NOMO-1 (cell line): ENCODE measurements around the gene ACER2.

ENCODE experiments used
- DNase-seq, 2 experiments: peaks; one replicate each; lab custom pipeline; 2025; ENCODE audit not compliant: unreplicated experiment in 2 of 2; lab: John Stamatoyannopoulos, UW

Gene ACER2

GRCh38 chr9:19451240-19452087 lies 42.7 kb downstream of the ACER2 start:
- DNase-seq, result no peak

- no peak for DNase-seq
Measured at GRCh38 chr9:19456426-19456825, 47.6 kb downstream of the ACER2 start.

DNA sequence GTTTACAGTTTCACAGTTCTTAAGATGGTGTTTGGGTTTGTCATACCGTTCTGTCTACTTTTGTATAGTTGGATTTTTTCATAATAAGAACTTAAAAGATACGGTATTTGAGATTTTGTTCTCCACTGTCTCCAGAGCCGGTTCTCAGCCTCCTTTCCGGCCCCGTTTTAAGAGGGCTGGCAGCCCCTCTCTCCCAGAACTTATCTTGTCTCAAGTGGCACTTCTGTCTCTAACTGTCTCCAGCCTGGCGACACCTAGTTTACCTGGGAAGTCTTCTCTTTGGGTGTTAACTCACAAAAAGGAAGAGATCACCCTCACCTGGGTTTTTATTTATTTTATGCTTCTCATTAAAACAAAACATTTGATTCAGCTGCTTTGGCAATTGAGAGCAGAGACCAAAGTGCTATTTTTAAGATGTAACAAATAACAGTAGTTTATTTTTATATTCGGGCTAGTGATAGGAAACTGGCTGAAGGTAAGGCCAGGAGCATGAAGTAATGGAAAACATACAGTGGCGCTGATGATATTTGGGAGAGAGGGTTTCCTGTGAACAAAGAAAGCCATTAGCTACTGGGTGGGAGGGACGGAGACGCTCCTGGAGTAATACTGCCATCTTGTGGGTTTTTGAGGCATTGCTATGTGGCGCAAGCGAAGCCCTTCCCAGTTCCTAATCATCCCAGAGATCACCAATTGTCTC lies 48.3 kb downstream of the ACER2 start:
- peak; percentile 18 to 31 for DNase-seq

DNA sequence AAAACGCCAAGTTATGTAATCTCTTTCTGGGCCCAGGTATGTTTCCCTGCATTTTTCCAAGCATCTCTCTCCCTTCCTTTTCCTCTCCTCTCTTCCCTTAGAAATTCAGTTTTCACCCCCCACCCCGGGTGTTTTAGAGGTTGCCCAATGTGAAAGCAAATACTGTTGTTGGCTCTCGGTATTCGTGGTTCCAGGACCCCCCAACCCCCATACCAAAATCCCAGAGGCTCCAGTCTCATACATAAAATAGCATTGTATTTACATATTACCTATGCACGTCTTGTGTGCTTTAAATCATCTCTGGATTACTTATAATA lies 48.8 kb downstream of the ACER2 start:
- DNase-seq, result no peak

GRCh38 chr9:19460243-19460642 lies 51.4 kb downstream of the ACER2 start:
- no peak for DNase-seq

DNA sequence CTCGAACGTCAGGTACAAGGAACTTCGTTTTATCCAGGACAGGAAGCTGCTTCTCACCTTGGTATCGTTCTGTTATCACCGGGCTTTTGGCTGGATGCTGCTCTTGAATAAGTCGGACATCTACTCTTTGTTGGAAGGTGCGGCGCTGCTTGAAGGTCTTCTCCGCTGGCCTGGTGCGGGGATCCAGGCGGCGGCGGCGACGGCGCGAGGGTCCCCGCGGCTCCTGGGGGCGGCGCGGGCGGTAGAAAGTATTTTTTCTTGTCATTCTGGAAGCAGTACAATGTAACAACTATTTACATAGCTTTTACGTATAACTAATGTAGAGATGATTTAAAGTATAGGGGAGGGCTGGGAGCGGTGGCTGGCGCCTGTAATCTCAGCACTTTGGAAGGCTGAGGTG lies 52.3 kb downstream of the ACER2 start:
- DNase-seq, result no peak

DNA sequence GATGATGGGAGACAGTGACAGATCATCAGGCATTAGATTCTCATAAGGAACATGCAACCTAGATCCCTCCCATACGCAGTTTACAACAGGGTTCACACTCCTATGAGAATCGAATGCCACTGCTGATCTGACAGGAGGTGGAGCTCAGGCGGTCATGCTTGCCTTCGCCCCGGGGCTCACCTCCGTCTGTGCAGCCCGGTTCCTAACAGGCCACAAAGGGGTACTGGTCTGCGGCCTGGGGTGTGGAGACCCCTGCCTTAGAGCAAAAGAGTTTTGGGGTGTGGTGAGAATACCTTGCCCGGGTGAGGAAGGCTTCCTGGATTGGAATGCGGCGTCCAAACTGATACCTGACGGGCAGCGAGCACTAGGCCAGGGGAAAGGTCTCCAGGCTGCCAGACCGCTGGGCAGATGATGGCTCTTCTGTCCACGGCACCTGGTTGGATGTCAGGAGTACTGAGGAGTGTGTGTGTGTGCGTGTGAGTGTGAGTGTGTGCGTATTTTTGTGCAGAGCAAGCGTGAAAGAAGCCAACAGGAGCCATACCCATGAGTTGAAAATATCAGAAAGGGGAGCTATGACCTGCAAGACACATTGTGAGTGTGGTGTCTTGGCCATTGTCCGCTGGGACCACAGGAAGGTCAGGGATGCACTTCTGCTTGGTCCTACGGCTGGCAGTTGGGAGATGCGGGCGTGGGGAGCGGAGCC lies 55.4 kb downstream of the ACER2 start:
- DNase-seq, result no peak

GRCh38 chr9:19464764-19465585 lies 56.2 kb downstream of the ACER2 start:
- peak; percentile 13 to 35 for DNase-seq

GRCh38 chr9:19465586-19466279 lies 56.9 kb downstream of the ACER2 start:
- DNase-seq, result no peak

- DNase-seq, result no peak
Measured at GRCh38 chr9:19466280-19466639, 57.5 kb downstream of the ACER2 start.

GRCh38 chr9:19469271-19469670 lies 60.5 kb downstream of the ACER2 start:
- DNase-seq, result no peak

- no peak for DNase-seq
Measured at GRCh38 chr9:19470567-19470966, 61.8 kb downstream of the ACER2 start.

GRCh38 chr9:19470981-19471650 lies 62.3 kb downstream of the ACER2 start:
- DNase-seq, result no peak

DNA sequence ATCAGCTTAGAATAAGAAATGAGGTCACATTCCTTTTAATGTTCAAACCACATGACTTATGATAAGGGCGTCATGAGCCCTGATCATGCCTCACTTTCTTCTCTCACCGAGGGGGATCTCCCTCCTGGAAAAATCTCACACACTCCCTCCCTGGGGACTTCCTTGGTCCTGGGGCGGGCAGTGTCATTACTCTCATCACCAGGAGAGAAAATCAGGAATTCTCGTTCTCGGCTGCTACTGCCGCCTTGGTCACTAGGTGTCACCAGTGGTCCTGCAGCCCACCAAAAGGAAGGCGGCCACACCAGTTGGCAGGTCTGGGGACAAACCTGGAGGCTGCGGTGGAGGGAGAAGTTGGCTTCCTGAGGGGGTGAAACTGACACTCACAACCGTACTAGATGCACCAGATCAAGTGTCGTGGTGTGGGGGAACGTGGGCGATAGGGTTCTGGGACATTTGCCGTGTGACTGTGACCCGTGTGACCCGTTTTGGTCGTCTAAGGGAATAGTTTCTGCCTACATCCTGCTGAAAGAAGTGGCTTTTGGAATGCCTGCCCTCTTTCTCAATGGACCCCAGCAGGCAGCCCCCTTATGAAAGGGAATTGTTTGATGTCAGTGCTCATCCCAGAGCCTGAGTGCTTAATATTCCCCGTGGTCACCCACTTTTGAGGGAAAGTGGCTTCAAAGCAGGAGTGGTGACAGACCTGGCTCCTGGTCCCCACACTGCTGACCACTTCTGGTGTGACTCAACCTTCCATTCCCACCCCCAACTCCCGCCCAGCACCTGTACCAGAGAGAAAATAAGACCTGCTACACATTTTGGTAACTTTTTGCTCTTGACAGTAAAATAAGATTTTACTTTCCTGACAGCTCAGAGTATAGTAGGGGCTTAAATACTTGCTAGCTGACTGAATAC lies 63.2 kb downstream of the ACER2 start:
- DNase-seq, result no peak

- DNase-seq, result no peak
Measured at GRCh38 chr9:19473605-19474004, 64.8 kb downstream of the ACER2 start.

DNA sequence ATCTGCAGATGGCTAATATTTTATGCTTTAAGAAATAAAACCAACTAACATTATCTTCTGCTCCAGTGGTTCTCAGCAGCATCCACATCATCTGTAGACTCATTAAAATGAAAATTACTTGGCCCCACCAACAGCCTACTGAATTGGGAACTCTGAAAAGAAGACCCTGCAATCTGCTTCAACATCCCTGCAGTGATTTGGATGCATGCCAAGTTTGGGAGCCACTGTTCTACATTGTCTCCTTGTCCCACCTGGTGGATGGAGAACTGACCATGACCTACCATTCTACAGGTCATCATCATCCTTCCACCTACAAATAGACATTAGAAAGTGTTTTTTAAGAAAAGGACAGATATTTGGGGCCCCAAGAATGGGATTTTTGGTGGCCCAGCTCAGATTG lies 71.1 kb downstream of the ACER2 start:
- DNase-seq, result no peak

DNA sequence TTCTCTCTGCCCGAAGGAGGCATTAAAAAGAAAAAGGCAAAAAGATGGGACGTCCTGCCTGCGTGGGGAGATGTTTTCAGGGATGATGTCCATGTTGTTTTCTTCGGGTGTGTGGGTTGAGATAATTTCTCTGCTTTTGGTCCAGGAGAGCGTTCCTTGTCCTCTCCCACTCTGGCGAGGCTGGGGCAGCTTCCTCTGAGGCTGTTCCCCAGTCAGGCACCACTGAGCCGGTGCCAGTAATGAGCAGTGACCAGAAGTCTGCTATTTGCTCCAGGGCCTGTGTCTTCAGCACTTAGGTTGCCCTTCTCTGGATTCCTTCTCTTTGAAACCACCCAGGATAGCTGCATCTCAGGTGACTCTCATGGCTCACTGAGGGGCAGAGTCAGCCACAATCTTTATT lies 71.5 kb downstream of the ACER2 start:
- DNase-seq, result no peak

DNA sequence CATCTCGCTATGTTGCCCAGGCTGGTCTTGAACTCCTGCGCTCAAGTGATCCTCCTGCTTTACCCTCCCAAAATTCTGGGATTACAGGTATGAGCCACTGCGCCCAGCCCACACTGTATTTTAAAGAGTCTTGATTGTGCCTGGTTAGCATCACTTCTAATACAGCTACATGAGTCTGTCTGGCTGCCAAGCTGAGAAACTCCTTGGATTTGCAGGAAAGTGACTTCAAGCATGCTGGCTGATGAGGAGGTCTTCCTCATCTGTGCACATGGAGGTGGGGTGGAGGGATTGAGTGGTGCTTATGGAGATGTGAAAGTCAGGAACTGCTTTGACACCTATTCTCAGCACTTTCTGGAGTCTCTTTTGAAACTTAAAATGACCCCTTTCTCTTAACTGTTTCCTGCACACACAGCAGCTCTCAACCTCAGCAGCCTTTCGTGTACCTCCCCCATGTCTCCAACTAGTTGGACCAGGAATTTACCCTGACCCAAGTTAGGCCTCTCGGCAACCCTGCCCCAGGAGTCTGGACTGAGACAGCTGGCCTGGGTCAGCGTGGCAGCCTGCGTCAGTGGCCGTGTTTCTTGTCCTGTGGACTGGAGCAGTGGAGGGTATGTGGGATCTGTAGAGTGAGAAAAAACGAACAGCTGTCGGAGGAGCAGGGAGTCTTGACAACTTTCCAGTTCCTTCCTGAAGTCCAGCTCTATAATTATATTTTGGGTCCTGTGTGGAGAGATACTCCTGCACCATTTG lies 72.5 kb downstream of the ACER2 start:
- no peak for DNase-seq
